Measurements from ENCODE around the gene CST11.

The CST11 gene

DNA sequence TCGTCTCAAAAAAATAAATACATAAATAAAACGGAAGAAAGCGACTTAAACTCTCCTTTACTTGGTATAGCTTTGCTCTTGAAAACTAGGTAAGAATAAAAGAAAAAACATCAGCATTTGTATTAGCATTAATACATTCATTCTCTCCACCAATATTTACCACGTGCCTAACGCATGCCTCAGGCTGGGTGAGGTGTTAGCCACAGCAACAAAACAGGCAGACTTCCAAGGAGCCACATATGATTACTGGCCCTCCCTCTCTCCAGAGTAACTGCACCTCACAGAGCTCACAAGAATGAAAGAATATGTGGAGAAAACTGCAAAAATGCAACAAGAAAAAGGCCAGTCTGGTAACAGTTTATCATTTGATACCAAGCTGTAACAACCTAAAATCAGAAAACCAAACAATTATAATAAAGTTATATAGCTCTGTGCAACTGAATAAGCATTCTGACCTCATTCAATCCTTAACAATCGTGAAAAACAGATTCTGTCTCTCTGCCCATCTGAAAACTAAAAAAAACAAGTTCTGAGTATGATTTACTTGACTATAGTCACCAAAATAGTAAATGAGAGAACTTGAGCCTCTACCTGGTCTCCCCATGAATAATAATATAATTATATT lies 36.6 kb downstream of the CST11 start:
- CTCF ChIA-PET: interaction anchor here (0.6 to 3.8 kb wide), 5 partner anchors 11 to 49 kb away, joined by 3 to 13 read pairs (median 6); no protein-coding TSS in a partner anchor
- Histone ChIP-seq H3K36me3 (ENCODE audit: control insufficient read depth in 2 of 2, insufficient read depth in 1 of 2, low read length in 2 of 2) (peaks cover 3 to 5% of the 10 kb centered on the region in 2 experiments; a peak in 2 of 3 replicates), H3K27ac (ENCODE audit: extremely low read depth, low read depth, low read length) (0 out of 2 replicates have a peak overlapping the region, but pooled peaks have one; percentile 37), H3K4me3 (ENCODE audit: low read depth, low read length) (no peak overlapping the region), H3K4me1 (ENCODE audit: control insufficient read depth, insufficient read depth, low read length) (peaks cover 15% of the 10 kb centered on the region), H3K9me3 (ENCODE audit: control insufficient read depth, insufficient read depth, low read depth, low read length) (no peaks in the 10 kb centered on the region)
- 0 out of 2 replicates have a peak, but pooled peaks have one; percentile 23 for TF ChIP-seq ZNF600 (tag by site-specific recombination; IDR thresholded peaks at IDR 0.05)
- 0 out of 2 replicates have a peak, but pooled peaks have one; percentile 27 for TF ChIP-seq ZNF16 (tag by site-specific recombination; IDR thresholded peaks at IDR 0.05; ENCODE audit: low read depth)
- TF ChIP-seq, protein P1, sequence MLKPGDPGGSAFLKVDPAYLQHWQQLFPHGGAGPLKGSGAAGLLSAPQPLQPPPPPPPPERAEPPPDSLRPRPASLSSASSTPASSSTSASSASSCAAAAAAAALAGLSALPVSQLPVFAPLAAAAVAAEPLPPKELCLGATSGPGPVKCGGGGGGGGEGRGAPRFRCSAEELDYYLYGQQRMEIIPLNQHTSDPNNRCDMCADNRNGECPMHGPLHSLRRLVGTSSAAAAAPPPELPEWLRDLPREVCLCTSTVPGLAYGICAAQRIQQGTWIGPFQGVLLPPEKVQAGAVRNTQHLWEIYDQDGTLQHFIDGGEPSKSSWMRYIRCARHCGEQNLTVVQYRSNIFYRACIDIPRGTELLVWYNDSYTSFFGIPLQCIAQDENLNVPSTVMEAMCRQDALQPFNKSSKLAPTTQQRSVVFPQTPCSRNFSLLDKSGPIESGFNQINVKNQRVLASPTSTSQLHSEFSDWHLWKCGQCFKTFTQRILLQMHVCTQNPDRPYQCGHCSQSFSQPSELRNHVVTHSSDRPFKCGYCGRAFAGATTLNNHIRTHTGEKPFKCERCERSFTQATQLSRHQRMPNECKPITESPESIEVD (tag by site-specific recombination; IDR thresholded peaks at IDR 0.05): peak; percentile 91
- TF ChIP-seq ZNF747 (tag by site-specific recombination; IDR thresholded peaks at IDR 0.05): no peak
- POLR2A ChIA-PET: interaction anchor here (0.6 to 1.3 kb wide), 2 partner anchors 66 to 365 kb away, joined by 4 to 6 read pairs; partner anchors contain the start of gene NXT1

DNA sequence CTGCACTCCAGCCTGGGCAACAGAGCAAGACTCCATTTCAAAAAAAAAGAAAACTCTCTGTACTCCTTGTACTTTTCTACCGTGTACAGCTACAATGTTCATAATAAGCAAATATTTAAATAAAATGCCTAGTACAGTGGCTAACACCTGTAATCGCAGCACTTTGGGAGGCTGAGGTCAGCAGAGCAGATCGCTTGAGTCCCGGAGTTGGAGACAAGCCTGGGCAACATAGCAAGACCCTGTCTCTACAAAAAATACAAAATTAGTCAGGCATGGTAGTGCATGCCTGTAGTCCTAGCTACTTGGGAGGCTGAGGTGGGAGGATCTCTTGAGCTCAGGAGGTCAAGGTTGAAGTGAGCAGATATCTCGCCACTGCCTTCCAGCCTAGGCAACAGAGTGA lies 37.1 kb downstream of the CST11 start:
- TF ChIP-seq ZNF121 (tag by site-specific recombination; IDR thresholded peaks at IDR 0.05): peak; percentile 82
- no peak for TF ChIP-seq ZNF548 (tag by site-specific recombination; IDR thresholded peaks at IDR 0.05)
- Histone ChIP-seq H3K36me3 (ENCODE audit: control insufficient read depth in 2 of 2, insufficient read depth in 1 of 2, low read length in 2 of 2) (peaks cover 3 to 5% of the 10 kb centered on the region in 2 experiments; a peak in 2 of 3 replicates), H3K4me3 (ENCODE audit: low read depth, low read length) (no peak overlapping the region), H3K27ac (ENCODE audit: extremely low read depth, low read depth, low read length) (no peak overlapping the region), H3K4me1 (ENCODE audit: control insufficient read depth, insufficient read depth, low read length) (peaks cover 15% of the 10 kb centered on the region), H3K9me3 (ENCODE audit: control insufficient read depth, insufficient read depth, low read depth, low read length) (no peaks in the 10 kb centered on the region)
- CTCF ChIA-PET: interaction anchor here (0.6 to 2.1 kb wide), 3 partner anchors 10 to 49 kb away, joined by 3 to 8 read pairs (median 3); no protein-coding TSS in a partner anchor
- POLR2A ChIA-PET: interaction anchor here (0.6 kb wide), 1 partner anchor 21 kb away, joined by 3 read pairs; no protein-coding TSS in a partner anchor

DNA sequence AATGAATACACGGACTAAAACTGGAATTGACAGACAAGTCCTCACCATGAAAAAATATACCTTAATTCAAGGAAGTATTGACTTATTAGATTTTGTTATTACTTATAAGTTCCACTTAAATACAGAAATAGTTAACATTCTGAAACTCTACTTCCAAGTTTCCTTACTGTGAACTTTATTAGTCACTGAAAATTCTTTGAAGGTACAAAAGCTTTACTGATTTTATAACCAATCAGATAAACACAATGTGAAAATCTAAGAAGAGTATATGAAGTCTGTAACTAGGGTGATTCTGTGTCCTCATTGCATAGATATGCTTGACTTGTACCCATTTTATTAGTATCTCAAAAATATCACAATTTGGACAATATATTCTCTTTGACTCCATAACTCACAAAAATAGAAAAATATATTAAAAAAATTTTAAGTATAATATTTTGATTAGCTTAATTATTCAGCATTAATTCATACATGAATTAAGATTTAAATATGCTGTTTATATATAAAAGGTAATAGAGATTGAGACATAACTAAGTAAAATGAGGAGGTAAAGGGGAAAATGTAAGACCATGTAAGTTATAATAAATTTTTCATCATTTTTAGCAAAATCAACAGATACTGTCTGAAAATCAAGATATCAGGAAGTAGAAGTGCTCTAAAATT lies 38.0 kb downstream of the CST11 start:
- Histone ChIP-seq H3K9me3 (ENCODE audit: control insufficient read depth, insufficient read depth, low read depth, low read length) (no peaks in the 10 kb centered on the region), H3K27ac (ENCODE audit: extremely low read depth, low read depth, low read length) (no peak overlapping the region), H3K36me3 (ENCODE audit: control insufficient read depth in 2 of 2, insufficient read depth in 1 of 2, low read length in 2 of 2) (peaks cover 3 to 5% of the 10 kb centered on the region in 2 experiments; a peak in 2 of 3 replicates), H3K4me3 (ENCODE audit: low read depth, low read length) (no peak overlapping the region), H3K4me1 (ENCODE audit: control insufficient read depth, insufficient read depth, low read length) (peaks cover 15% of the 10 kb centered on the region)
- TF ChIP-seq, protein P2, sequence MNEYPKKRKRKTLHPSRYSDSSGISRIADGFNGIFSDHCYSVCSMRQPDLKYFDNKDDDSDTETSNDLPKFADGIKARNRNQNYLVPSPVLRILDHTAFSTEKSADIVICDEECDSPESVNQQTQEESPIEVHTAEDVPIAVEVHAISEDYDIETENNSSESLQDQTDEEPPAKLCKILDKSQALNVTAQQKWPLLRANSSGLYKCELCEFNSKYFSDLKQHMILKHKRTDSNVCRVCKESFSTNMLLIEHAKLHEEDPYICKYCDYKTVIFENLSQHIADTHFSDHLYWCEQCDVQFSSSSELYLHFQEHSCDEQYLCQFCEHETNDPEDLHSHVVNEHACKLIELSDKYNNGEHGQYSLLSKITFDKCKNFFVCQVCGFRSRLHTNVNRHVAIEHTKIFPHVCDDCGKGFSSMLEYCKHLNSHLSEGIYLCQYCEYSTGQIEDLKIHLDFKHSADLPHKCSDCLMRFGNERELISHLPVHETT (tag by site-specific recombination; IDR thresholded peaks at IDR 0.05): no peak
- TF ChIP-seq ZNF292 (tag by site-specific recombination; IDR thresholded peaks at IDR 0.05; ENCODE audit: borderline replicate concordance, low read depth) (no peak), ZNF830 (tag by site-specific recombination; IDR thresholded peaks at IDR 0.05; ENCODE audit: low read depth) (no peak), ZNF621 (tag by site-specific recombination; IDR thresholded peaks at IDR 0.05) (no peak)
- POLR2A ChIA-PET: no interaction called here
- CTCF ChIA-PET: interaction anchor here (2.1 kb wide), 1 partner anchor 9 kb away, joined by 8 read pairs; no protein-coding TSS in a partner anchor

DNA sequence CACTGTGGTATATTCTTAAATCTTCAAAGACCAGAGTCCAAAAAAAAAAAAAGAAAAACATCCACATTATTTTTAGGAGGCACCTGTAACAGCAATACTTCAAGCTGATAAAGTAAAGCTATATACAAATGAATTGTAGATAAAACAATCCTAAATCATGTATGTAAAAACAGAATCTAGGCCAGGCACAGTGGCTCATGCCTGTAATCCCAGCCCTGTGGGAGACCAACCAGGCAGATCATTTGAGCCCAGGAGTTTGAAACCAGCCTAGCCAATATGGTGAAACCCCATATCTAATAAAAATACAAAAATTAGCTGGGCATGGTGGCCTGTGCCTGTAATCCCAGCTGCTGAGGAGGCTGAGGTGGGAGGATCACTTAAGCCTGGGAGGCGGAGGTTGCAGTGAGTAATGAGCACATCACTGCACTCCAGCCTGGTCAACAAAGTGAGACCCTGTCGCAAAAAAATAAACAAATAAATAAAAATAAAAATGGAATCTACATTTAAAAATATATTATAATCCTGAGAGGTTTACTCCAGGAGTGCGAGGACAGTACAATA lies 38.7 kb downstream of the CST11 start:
- Histone ChIP-seq H3K27ac (ENCODE audit: extremely low read depth, low read depth, low read length) (no peak overlapping the region), H3K36me3 (ENCODE audit: control insufficient read depth in 2 of 2, insufficient read depth in 1 of 2, low read length in 2 of 2) (peaks cover 3 to 5% of the 10 kb centered on the region in 2 experiments; a peak in 2 of 3 replicates), H3K9me3 (ENCODE audit: control insufficient read depth, insufficient read depth, low read depth, low read length) (no peaks in the 10 kb centered on the region), H3K4me1 (ENCODE audit: control insufficient read depth, insufficient read depth, low read length) (peaks cover 15% of the 10 kb centered on the region), H3K4me3 (ENCODE audit: low read depth, low read length) (no peak overlapping the region)
- POLR2A ChIA-PET: no interaction called here
- CTCF ChIA-PET: interaction anchor here (2.1 kb wide), 1 partner anchor 8 kb away, joined by 8 read pairs; no protein-coding TSS in a partner anchor
- TF ChIP-seq ZNF133 (tag by site-specific recombination; IDR thresholded peaks at IDR 0.05) (no peak), ZBTB8A (tag by site-specific recombination; IDR thresholded peaks at IDR 0.05) (0 out of 2 replicates have a peak, but pooled peaks have one; percentile 18)
- TF ChIP-seq, protein P3, sequence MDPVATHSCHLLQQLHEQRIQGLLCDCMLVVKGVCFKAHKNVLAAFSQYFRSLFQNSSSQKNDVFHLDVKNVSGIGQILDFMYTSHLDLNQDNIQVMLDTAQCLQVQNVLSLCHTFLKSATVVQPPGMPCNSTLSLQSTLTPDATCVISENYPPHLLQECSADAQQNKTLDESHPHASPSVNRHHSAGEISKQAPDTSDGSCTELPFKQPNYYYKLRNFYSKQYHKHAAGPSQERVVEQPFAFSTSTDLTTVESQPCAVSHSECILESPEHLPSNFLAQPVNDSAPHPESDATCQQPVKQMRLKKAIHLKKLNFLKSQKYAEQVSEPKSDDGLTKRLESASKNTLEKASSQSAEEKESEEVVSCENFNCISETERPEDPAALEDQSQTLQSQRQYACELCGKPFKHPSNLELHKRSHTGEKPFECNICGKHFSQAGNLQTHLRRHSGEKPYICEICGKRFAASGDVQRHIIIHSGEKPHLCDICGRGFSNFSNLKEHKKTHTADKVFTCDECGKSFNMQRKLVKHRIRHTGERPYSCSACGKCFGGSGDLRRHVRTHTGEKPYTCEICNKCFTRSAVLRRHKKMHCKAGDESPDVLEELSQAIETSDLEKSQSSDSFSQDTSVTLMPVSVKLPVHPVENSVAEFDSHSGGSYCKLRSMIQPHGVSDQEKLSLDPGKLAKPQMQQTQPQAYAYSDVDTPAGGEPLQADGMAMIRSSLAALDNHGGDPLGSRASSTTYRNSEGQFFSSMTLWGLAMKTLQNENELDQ (tag by site-specific recombination; IDR thresholded peaks at IDR 0.05; ENCODE audit: low read depth): no peak
- TF ChIP-seq, protein P4, sequence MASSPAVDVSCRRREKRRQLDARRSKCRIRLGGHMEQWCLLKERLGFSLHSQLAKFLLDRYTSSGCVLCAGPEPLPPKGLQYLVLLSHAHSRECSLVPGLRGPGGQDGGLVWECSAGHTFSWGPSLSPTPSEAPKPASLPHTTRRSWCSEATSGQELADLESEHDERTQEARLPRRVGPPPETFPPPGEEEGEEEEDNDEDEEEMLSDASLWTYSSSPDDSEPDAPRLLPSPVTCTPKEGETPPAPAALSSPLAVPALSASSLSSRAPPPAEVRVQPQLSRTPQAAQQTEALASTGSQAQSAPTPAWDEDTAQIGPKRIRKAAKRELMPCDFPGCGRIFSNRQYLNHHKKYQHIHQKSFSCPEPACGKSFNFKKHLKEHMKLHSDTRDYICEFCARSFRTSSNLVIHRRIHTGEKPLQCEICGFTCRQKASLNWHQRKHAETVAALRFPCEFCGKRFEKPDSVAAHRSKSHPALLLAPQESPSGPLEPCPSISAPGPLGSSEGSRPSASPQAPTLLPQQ (tag by site-specific recombination; IDR thresholded peaks at IDR 0.05): no peak
- TF ChIP-seq, protein P5, sequence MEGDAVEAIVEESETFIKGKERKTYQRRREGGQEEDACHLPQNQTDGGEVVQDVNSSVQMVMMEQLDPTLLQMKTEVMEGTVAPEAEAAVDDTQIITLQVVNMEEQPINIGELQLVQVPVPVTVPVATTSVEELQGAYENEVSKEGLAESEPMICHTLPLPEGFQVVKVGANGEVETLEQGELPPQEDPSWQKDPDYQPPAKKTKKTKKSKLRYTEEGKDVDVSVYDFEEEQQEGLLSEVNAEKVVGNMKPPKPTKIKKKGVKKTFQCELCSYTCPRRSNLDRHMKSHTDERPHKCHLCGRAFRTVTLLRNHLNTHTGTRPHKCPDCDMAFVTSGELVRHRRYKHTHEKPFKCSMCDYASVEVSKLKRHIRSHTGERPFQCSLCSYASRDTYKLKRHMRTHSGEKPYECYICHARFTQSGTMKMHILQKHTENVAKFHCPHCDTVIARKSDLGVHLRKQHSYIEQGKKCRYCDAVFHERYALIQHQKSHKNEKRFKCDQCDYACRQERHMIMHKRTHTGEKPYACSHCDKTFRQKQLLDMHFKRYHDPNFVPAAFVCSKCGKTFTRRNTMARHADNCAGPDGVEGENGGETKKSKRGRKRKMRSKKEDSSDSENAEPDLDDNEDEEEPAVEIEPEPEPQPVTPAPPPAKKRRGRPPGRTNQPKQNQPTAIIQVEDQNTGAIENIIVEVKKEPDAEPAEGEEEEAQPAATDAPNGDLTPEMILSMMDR (tag by site-specific recombination; IDR thresholded peaks at IDR 0.05): no peak

Measured in HEK293 (cell line).